ENCODE data around the gene SCO1.
"Not testable (repeated sequence)": the region's sequence is repeated elsewhere in the genome, so short reads cannot be mapped to it uniquely, and the experiment has no call there.

SCO1 gene

GRCh38 chr17:10697092-10698081 lies at the start of gene SCO1, which contains the start of gene ADPRM:
TSS of gene SCO1 (minus strand) at chr17:10697533. CDS start at chr17:10697507, 26 bp downstream.
TSS of gene ADPRM (plus strand) at chr17:10697594. CDS start at chr17:10704927, 7,333 bp downstream.
- DNase-seq (ENCODE audit: low read depth), result peak; percentile 87

DNA sequence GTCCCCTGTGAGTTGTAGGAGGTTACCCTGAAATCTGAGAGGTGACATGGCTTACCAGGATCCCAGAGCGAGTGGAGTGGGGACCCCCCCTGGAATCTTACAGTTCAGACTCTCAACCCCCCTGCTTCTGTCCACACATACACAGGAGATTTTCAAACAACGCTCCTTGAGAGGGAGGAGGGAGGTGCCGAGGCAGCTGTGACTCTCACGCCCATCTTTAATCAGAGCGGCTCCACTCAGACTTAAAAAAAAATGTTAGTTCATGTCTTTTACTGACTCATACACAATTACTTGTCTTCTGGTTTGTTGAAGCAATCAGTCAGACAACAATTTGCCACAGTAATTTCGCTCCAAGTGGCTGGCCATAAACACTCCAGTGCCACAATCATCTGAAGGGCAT lies 47.9 kb upstream of the SCO1 start:
- DNase-seq (ENCODE audit: low read depth), result peak; percentile 47

DNA sequence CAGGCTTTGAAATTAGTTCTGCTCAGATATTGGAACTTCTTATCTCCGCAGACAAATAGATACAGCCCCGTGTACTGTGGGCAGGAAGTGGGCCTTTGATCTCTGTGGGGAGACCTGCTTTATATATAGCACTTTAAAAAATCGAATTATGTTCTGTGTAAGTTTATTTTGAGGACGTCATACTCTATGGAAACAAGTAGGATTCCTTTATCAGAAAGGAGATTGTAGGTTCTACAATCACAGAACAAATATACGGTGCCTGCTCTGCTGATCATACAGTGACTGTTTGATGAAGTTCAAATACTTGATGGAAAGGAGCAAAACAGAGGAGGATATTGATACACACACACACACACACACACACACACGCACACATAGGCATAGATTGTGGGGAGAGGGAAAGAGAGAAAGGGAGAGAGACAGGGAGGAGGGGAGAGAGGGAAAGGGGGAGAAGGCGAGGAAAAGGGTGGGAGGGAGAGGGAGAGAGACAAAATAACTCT lies 47.2 kb upstream of the SCO1 start:
- DNase-seq (ENCODE audit: low read depth), result no peak

DNA sequence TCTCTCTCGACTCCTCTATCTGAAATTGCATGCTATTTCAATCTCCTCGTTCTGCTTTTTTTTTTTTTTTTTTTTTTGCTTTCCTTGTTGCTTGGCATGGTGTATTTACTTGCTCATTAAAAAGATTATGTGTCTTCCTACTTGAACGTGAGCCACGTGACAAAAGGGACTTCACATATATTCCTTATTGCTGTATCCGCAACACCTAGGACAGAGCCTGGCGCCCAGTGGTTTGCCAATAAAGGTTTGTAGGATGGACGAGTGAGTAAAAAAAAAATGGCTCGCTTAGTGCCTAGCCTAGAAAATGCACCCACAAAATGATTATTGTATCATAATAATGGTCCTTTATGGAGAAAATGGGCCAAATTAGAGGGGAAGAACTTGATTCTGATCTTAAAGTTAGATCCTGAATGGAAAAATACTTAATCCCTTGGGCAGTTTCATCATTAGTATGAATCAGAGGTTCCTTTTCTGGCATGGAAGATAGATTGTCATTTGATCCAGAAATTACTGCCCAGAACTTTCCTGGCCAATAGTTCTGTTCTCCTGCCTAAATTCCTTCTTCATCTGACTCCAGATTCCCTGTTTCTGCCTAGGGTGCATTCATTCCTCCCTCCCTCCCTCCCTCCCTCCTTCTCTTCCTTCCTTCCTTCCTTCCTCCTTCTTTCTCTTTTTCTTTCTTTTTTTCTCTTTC lies 46.1 kb upstream of the SCO1 start:
- peak; percentile 55 for DNase-seq (ENCODE audit: low read depth)

GRCh38 chr17:10742431-10742830 lies 45.1 kb upstream of the SCO1 start:
- no peak for DNase-seq (ENCODE audit: low read depth)

DNA sequence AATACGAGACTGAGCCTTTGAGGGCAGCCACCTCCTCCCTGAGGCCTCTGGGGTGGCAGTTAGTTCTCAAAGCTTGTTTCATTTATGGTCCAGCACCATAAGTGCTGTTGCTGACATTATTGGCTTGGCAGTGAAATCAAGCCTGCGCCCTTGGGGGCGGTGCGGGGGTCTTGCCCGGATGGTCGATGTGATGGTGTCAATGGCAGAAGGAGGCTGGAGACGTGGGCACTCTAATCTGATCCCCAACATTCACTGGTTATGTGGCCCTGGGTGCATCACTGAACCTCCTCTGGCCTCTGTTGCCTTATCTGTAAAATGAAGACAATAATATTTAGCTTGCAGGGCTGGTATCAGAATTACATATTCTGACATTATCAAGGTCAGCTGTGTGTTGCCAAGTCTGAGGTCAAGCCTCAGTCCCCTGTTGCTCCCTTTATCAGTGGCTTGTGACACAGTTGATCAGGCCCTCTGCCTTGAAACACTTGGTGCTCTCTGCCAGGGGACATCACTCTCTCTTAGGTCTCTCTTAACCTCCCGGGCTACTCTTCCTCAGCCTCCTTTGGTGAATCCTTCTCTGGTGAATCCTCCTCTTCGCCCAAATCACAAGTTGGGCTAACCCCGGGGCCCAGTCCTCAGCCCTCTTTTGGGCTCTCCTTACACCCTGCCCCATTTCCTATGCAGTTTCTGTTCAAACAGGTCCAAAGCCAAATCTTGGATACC lies 44.2 kb upstream of the SCO1 start:
- DNase-seq (ENCODE audit: low read depth), result no peak

DNA sequence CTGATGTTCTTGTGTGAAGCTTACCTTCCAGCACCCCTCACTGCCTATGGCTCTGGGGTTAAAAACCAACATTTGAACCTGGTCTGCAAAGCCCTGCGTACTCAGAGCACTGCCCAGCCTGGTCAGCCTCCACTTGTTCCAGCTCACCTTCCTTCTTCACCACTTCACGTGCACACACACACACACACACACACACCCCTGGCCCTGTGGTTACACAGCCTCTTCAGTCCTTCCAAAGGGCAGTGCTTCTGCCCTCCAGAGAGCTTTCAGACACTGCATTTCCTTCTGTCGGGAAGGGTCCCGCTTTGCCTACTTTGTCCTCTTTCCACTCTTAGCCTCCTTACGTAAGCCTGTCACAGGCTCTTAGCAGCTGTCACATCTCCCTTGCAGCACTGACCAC lies 42.1 kb upstream of the SCO1 start:
- DNase-seq (ENCODE audit: low read depth), result no peak

DNA sequence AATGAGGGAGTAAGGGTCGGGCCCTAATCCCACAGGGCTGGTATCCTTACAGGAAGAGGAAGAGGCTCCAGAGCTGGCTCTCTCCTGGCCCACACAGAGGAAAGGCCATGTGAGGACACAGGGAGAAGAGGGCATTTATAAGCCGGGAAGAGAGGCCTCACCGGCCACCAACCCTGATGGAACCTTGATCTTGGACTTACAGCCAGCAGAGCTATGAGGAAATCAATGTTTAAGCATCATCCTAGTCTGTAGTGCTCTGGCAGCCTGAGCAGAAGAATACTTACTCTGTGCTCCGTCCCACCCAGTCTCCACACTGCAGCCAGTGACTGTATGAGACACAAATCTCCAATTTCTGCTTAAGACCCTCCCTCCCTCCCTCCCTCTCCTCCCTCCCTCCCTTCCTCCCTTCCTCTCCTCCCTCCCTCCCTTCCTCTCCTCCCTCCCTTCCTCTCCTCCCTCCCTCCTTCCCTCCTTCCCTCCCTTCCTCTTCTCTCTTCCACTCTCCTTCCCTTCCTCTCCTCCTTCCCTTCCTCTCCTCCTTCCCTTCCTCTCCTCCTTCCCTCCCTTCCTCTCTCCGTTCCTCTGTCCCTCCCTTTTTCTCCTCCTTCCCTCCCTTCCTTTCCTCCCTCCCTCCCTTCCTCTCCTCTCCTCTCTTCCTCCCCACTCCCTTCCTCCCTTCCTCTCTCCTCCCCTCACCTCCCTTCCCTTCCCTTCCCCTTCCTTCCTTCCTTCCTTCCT lies 41.4 kb upstream of the SCO1 start:
- no peak for DNase-seq (ENCODE audit: low read depth)

- no peak for DNase-seq (ENCODE audit: low read depth)
Observed at GRCh38 chr17:10737736-10738135, 40.4 kb upstream of the SCO1 start.

- no peak for DNase-seq (ENCODE audit: low read depth)
Observed at GRCh38 chr17:10737168-10737622, 39.9 kb upstream of the SCO1 start.

GRCh38 chr17:10735821-10736220 lies 38.5 kb upstream of the SCO1 start:
- DNase-seq (ENCODE audit: low read depth), result no peak

GRCh38 chr17:10735251-10735650 lies 37.9 kb upstream of the SCO1 start:
- no peak for DNase-seq (ENCODE audit: low read depth)

DNA sequence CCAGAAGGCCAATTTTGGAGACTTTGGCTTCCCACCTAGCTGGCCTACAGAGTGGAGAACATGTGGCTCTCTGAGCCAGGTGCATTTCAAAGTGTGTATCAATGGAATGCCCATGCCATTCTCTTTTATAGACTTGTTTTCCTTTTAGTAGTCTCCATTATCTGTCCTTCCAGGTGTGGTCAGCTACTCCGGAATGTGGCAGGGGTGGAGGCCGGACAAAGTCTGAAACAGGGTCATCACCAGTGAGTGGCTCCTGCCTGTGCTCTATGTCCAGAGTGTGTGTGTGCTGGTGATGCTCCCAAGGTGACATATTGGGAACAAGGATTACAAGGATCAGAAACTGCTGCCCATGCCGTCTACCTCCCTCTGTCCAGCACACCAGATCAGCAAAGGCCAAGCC lies 36.3 kb upstream of the SCO1 start:
- no peak for DNase-seq (ENCODE audit: low read depth)

GRCh38 chr17:10732121-10732520 lies 34.8 kb upstream of the SCO1 start:
- not testable (repeated sequence) for DNase-seq (ENCODE audit: low read depth)

DNA sequence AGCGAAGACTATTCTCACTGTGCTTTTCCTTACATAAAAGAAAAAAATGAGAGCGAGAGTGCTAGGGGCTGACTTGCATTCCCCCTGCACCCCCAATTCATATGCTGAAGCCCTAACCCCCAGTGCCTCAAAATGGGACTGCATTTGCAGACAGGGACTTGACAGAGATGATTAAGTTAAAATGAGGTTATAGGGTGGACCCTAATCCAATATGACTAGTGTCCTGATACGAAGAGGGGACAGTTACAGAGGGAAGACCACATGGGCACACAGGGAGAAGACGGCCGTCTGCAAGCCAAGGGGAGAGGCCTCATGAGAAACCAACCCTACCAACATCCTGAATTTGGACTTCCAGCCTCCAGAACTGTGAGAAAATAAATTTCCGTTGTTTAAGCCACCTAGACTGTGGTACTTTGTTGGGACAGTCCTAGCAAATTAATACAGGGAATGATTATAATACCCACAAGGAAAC lies 34.1 kb upstream of the SCO1 start:
- no peak for DNase-seq (ENCODE audit: low read depth)

DNA sequence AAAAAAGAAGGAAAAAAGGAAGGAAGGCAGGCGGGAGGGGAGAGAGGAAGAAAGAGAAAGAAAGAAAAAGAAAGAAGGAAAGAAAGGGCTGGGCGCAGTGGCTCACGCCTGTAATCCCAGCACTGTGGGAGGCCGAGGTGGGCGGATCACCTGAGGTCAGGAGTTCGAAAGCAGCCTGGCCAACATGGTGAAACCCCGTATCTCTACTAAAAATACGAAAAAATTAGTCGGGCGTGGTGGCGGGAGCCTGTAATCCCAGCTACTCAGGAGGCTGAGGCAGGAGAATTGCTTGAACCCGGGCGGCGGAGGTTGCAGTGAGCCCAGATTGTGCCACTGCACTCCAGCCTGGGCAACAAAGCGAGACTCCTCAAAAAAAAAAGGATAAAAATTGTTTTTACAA lies 32.9 kb upstream of the SCO1 start:
- DNase-seq (ENCODE audit: low read depth), result not testable (repeated sequence)

GRCh38 chr17:10729334-10730193 lies 32.2 kb upstream of the SCO1 start, which contains the start of gene TMEM220:
TSS of gene TMEM220 (minus strand) at chr17:10730023. CDS start at chr17:10729851, 172 bp downstream.
- DNase-seq (ENCODE audit: low read depth), result peak; percentile 61

DNA sequence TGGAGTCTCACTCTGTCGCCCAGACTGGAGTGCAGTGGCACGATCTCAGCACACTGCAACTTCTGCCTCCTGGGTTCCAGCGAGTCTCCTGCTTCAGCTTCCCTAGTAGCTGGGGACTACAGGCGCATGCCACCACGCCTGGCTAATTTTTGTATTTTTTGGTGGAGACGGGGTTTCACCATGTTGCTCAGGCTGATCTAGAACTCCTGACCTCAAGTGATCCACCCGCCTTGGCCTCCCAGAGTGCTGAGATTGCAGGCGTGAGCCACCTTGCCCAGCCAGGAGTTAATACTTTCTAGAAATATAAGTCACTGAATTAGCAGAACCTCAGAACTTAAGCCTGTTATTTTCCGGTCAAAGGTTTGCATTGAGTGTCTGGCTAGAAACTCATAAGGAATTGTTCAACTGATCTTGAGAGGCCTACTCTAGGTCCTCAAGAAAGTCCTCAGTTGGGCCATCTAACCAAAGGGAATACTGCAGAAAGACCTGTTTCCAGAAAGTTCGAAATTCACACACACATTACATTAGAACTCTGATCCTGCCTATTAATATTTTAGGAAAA lies 31.1 kb upstream of the SCO1 start:
- DNase-seq (ENCODE audit: low read depth), result no peak

- no peak for DNase-seq (ENCODE audit: low read depth)
Observed at GRCh38 chr17:10727192-10727591, 29.9 kb upstream of the SCO1 start.

- DNase-seq (ENCODE audit: low read depth), result no peak
Observed at GRCh38 chr17:10726196-10726595, 28.9 kb upstream of the SCO1 start.
